GM12878 (cell line): ENCODE results near the gene ATP6AP2. TPM values are rescaled to one million over a fixed set of nuclear protein-coding genes. Genes with fewer than 3 reads are reported as not detected.

ENCODE experiments used
- ATAC-seq: fragments of 200-7000 bp; cut with Tn5 transposase; 3 replicates; pipeline ENCODE4 v1.9.1; 2020; ENCODE audit warnings: mild to moderate bottlenecking, moderate library complexity
- BruUV-seq: library from RNA; stranded (reverse); fragments of 400-500 nt; replicated peaks from 2 replicates; lab custom pipeline; 2021; lab: Mats Ljungman, UMichigan
- CTCF ChIA-PET: fragments of 300-600 bp; sonication (Branson Sonifier 250); formaldehyde crosslinking; extraction: SDS; loops from one replicate; lab custom pipeline; 2021; ENCODE audit warnings: inconsistent platforms; lab: Yijun Ruan, JAX
- POLR2A ChIA-PET: fragments of 350-600 bp; formaldehyde crosslinking; extraction: SDS; loops from one replicate; lab custom pipeline; 2021; ENCODE audit warnings: inconsistent platforms; lab: Charles Lee
- RAD21 ChIA-PET: fragments of 300-600 bp; sonication (Branson Sonifier 250); formaldehyde crosslinking; loops from one replicate; lab custom pipeline; 2023; ENCODE audit warnings: antibody characterized with exemption; ENCODE audit not compliant: unreplicated experiment; lab: Charles Lee
- SMC1A ChIA-PET: fragments of 300-600 bp; sonication (Branson Sonifier 250); formaldehyde crosslinking; loops from one replicate; lab custom pipeline; 2023; ENCODE audit not compliant: unreplicated experiment, uncharacterized antibody; lab: Charles Lee
- DNase-seq: peaks from one replicate; pipeline ENCODE4 v3.0.0-alpha.2; 2011; ENCODE audit warnings: low read depth, low spot score
- FAIRE-seq: peaks from 3 replicates; lab custom pipeline; 2011; peaks lifted over from hg19 to GRCh38; lab: Jason Lieb, UNC
- H2AFZ ChIP-seq: 2 replicates; pipeline ENCODE4 v1.6.0; 2011; ENCODE audit warnings: low read depth, low read length, control low read depth; ENCODE audit not compliant: control insufficient read depth
- H3K27ac ChIP-seq: 2 replicates; pipeline ENCODE4 v1.5.1; 2011; ENCODE audit warnings: control low read depth; ENCODE audit not compliant: control insufficient read depth, insufficient read depth
- H3K27me3 ChIP-seq, 2 experiments: replicated peaks in 1 of 2; 2 replicates each; pipeline versions ENCODE4 v1.6.0 to v1.6.1; 2011; ENCODE audit warnings: low read length in 1 of 2; ENCODE audit not compliant: control insufficient read depth in 2 of 2, insufficient read depth in 2 of 2
- H3K36me3 ChIP-seq, 2 experiments: 2 replicates each; pipeline ENCODE4 v1.5.1; 2011; ENCODE audit warnings: low read length in 1 of 2; ENCODE audit not compliant: control insufficient read depth in 2 of 2, insufficient read depth in 2 of 2
- H3K4me1 ChIP-seq: 2 replicates; pipeline ENCODE4 v1.6.1; 2011; ENCODE audit warnings: mild to moderate bottlenecking, low read length, moderate library complexity, mixed read lengths; ENCODE audit not compliant: control insufficient read depth, insufficient read depth
- H3K4me2 ChIP-seq: 2 replicates; pipeline ENCODE4 v1.6.0; 2011; ENCODE audit warnings: control low read depth; ENCODE audit not compliant: control insufficient read depth, insufficient read depth
- H3K4me3 ChIP-seq: fragments of 200-600 bp; sonication (generic); 2 replicates; pipeline ENCODE4 v1.5.1; 2016
- H3K79me2 ChIP-seq: 2 replicates; pipeline ENCODE4 v1.6.0; 2011; ENCODE audit warnings: low read length; ENCODE audit not compliant: control insufficient read depth, insufficient read depth
- H3K9ac ChIP-seq: 2 replicates; pipeline ENCODE4 v1.8.0; 2011; ENCODE audit warnings: low read length, control low read depth, mixed read lengths; ENCODE audit not compliant: control insufficient read depth, insufficient read depth
- H3K9me3 ChIP-seq: replicated peaks from 3 replicates; pipeline ENCODE4 v1.5.1; 2011; ENCODE audit warnings: mild to moderate bottlenecking, low read length; ENCODE audit not compliant: control insufficient read depth, insufficient read depth
- H4K20me1 ChIP-seq: 2 replicates; pipeline ENCODE4 v1.6.0; 2011; ENCODE audit not compliant: control insufficient read depth, insufficient read depth
- ATF2 ChIP-seq: IDR thresholded peaks from 2 replicates; pipeline ENCODE4 v1.6.1; 2012; ENCODE audit warnings: low read length, inconsistent platforms
- BMI1 ChIP-seq: fragments of 450-650 bp; IDR thresholded peaks from 2 replicates; pipeline ENCODE4 v1.6.1; 2016; ENCODE audit warnings: mild to moderate bottlenecking, moderate library complexity, borderline replicate concordance
- CHD4 ChIP-seq: fragments of 200-600 bp; sonication (generic); IDR thresholded peaks from 2 replicates; pipeline ENCODE4 v1.6.1; 2016; ENCODE audit warnings: mild to moderate bottlenecking
- IRF5 ChIP-seq: fragments of 450-650 bp; IDR thresholded peaks from 2 replicates; pipeline ENCODE4 v1.6.1; 2017; ENCODE audit warnings: borderline replicate concordance
- KAT2A ChIP-seq: conservative IDR thresholded peaks from 2 replicates; pipeline ENCODE4 v1.6.1; 2011; ENCODE audit warnings: low read depth, low read length; ENCODE audit not compliant: control insufficient read depth
- NFXL1 ChIP-seq: fragments of 450-650 bp; IDR thresholded peaks from 2 replicates; pipeline ENCODE4 v1.6.1; 2017; ENCODE audit warnings: antibody characterized with exemption, mild to moderate bottlenecking, borderline replicate concordance
- PRDM15 ChIP-seq: fragments of 450-650 bp; formaldehyde crosslinking; IDR thresholded peaks from 2 replicates; pipeline ENCODE4 v1.4.0; 2020; ENCODE audit warnings: mild to moderate bottlenecking, moderate library complexity
- RUNX3 ChIP-seq: IDR thresholded peaks from 2 replicates; pipeline ENCODE4 v1.6.1; 2012; ENCODE audit warnings: low read length, inconsistent platforms
- SKIL ChIP-seq: fragments of 450-650 bp; IDR thresholded peaks from 2 replicates; pipeline ENCODE4 v1.6.1; 2017; ENCODE audit warnings: mild to moderate bottlenecking, low read depth, inconsistent platforms; ENCODE audit not compliant: poor library complexity, severe bottlenecking
- TCF12 ChIP-seq: IDR thresholded peaks from 2 replicates; pipeline ENCODE4 v1.6.1; 2011; ENCODE audit warnings: low read depth, mild to moderate bottlenecking, low read length
- YBX1 ChIP-seq: fragments of 450-650 bp; IDR thresholded peaks from 2 replicates; pipeline ENCODE4 v1.6.1; 2016; ENCODE audit warnings: antibody characterized with exemption
- ZBTB4 ChIP-seq: fragments of 450-650 bp; formaldehyde crosslinking; IDR thresholded peaks from 2 replicates; pipeline ENCODE4 v1.4.0; 2022; ENCODE audit warnings: mild to moderate bottlenecking, moderate library complexity
- ZSCAN29 ChIP-seq: fragments of 450-650 bp; IDR thresholded peaks from 2 replicates; pipeline ENCODE4 v1.6.1; 2017; ENCODE audit warnings: mild to moderate bottlenecking, moderate library complexity
- WGBS: methylation state at CpG from one replicate; pipeline ENCODE4 v1.1.6; 2016; ENCODE audit warnings: low lambda C conversion rate; ENCODE audit not compliant: insufficient replicate concordance, insufficient coverage; ENCODE audit errors: missing lambda C conversion rate; 5-methylcytosine and 5-hydroxymethylcytosine counted together
- in situ Hi-C: fragments of 300-500 bp; cut with MboI; formaldehyde crosslinking; loops from 9 replicates; pipeline ENCODE4 v1.14.3; 2018; ENCODE audit warnings: mixed read lengths
- intact Hi-C: fragments of 100-400 bp; cut with micrococcal nuclease; formaldehyde crosslinking; loops from one replicate; pipeline ENCODE4 v1.14.2; 2022; ENCODE audit not compliant: unreplicated experiment
- polyA plus RNA-seq, 11 experiments: library from polyadenylated mRNA; depleted of rRNA in 4 of 11; unstranded in 6 of 11; stranded (reverse) in 5 of 11; fragments of >200 nt; fragmentation: Nextera tagmentation in 4 of 11; fragmentation: Illumina TruSeq in 1 of 11; extraction: Ambion mirVana in 4 of 11; extraction: Trizol in 1 of 11; gene quantifications; 1 replicate in 1 of 11; 2 replicates in 10 of 11; pipeline versions ENCODE4 v1.2.1 to v1.2.3, GENCODE V29; 2011 to 2016; ENCODE audit warnings: inconsistent platforms in 2 of 11, missing spikeins in 2 of 11, low read depth in 1 of 11
- total RNA-seq, 4 experiments: library from RNA; depleted of rRNA in 3 of 4; stranded (reverse); fragments of >200 nt in 3 of 4; fragmentation: Illumina TruSeq in 1 of 4; extraction: Trizol in 1 of 4; gene quantifications; 2 replicates each; pipeline versions ENCODE4 v1.2.1 to v1.2.3, GENCODE V29; 2013 to 2021

ATP6AP2 gene
- total and polyA plus RNA-seq, 10 of the 15 experiments (the other 5 are each of a cell fraction or from before 2014, with no cell fraction given) = 36.3 to 141 (median 56.0) TPM

GRCh38 chrX:40582811-40583210 lies 2.0 kb downstream of the ATP6AP2 start:
- in situ Hi-C loops = no loop called here
- SMC1A ChIA-PET = no interaction called here
- no peak for TF ChIP-seq YBX1
- TF ChIP-seq NFXL1 = no peak
- no peak for TF ChIP-seq IRF5
- no peak for TF ChIP-seq CHD4
- TF ChIP-seq SKIL = no peak
- no peak for TF ChIP-seq BMI1
- TF ChIP-seq PRDM15 = no peak
- TF ChIP-seq ATF2 = no peak
- TF ChIP-seq TCF12 = no peak
- TF ChIP-seq RUNX3 = no peak
- no peak for TF ChIP-seq ZSCAN29
- TF ChIP-seq KAT2A = no peak
- TF ChIP-seq ZBTB4 = no peak

More at GRCh38 chrX:40582811-40583210, 2.0 kb downstream of the ATP6AP2 start:
- Histone ChIP-seq H3K4me2 (no peak overlapping the region), H3K27me3 (no peaks in the 10 kb centered on the region), H3K4me3 (no peak overlapping the region), H3K79me2 (peaks cover 36% of the 10 kb centered on the region), H3K4me1 (no peaks in the 10 kb centered on the region), H4K20me1 (no peaks in the 10 kb centered on the region), H3K36me3 (no peaks in the 10 kb centered on the region), H3K9me3 (no peaks in the 10 kb centered on the region; the same call in 2 of the 3 replicates), H3K27ac (no peak overlapping the region), H2AFZ (no peak overlapping the region), H3K9ac (no peak overlapping the region)
- ATAC-seq = no peak
- 48% methylated on average over 2 of the region's 2 CpGs for WGBS
- ChIA-PET CTCF (no interaction called here), RAD21 (no interaction called here), POLR2A (no interaction called here)
- intact Hi-C loops = no loop called here
- no peak for FAIRE-seq
- no TSS peak for BruUV-seq
- no peak for DNase-seq
